ENCODE measurements around the gene TMTC4. TPM values are rescaled to one million over a fixed set of nuclear protein-coding genes. Genes with fewer than 3 reads are reported as not detected.
"Not testable (repeated sequence)": the region's sequence is repeated elsewhere in the genome, so short reads cannot be mapped to it uniquely, and the experiment has no call there.

TMTC4 gene, protein sequence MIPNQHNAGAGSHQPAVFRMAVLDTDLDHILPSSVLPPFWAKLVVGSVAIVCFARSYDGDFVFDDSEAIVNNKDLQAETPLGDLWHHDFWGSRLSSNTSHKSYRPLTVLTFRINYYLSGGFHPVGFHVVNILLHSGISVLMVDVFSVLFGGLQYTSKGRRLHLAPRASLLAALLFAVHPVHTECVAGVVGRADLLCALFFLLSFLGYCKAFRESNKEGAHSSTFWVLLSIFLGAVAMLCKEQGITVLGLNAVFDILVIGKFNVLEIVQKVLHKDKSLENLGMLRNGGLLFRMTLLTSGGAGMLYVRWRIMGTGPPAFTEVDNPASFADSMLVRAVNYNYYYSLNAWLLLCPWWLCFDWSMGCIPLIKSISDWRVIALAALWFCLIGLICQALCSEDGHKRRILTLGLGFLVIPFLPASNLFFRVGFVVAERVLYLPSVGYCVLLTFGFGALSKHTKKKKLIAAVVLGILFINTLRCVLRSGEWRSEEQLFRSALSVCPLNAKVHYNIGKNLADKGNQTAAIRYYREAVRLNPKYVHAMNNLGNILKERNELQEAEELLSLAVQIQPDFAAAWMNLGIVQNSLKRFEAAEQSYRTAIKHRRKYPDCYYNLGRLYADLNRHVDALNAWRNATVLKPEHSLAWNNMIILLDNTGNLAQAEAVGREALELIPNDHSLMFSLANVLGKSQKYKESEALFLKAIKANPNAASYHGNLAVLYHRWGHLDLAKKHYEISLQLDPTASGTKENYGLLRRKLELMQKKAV
- total RNA-seq (2014; rRNA removed; shearing (Covaris generic)) = 23.3 and 31.1 TPM in 2 replicates

GRCh38 chr13:100674572-100674871 is at the start of gene TMTC4:
Gene TMTC4, minus strand, starts transcription at chr13:100674795. Its CDS starts 4,433 bp downstream, at chr13:100670362.
- no peak for DNase-seq (ENCODE audit: low spot score)

GRCh38 chr13:100722517-100722916 is 47.9 kb upstream of the TMTC4 start:
- DNase-seq (ENCODE audit: low spot score) = no peak

DNA sequence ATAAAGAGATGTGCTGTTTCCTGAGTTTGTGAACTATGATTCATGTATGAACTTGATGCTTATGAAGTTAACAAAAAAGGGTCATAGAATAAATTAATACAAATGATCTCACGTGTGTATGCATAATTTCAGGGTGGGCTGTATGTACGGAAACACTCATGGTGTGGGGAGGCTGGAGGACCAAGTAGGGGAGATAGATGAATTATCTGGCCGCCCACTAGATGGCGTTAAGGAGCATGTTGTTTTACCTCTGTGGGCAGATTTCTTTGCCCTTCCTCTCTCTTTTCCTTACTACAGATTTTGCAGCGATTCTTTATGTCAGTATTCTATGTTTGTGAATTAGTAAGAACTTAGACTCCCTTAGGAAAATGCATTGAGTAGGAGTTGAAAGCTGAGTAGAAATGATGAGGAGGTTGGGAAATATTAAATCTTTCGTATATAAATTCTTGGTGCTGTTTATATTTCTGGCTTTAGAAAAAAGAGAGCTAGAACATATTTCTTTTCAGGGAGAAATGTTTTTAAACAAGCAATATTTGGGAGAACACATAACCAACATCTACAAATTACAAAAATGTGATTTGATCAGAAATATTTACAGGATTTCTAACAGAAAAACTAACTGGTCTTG is 47.4 kb upstream of the TMTC4 start:
- peak; percentile 77 for DNase-seq (ENCODE audit: low spot score)

DNA sequence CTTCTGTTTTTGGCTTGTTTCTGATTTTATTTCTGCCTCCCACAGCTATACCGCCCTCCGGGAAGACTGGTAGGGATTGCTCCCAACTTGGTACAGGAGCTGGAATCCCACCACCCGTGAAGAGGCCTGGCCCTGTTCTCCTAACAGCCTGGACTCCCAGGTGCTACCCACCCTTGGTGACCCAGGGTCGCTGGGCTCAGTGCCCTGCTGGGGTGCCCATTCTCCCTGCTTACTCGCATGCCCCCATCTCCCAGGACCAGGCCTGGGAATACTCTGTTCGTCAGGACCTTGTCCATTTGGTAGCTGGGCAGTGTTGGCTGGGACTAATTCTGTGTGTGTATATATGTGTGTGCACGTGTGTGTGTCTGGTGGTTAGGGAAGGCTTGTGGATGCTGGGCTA is 41.0 kb upstream of the TMTC4 start:
- no peak for DNase-seq (ENCODE audit: low spot score)

- DNase-seq (ENCODE audit: low spot score) = no peak
These were observed 39.9 kb upstream of the TMTC4 start for GRCh38 chr13:100714478-100714877.

DNA sequence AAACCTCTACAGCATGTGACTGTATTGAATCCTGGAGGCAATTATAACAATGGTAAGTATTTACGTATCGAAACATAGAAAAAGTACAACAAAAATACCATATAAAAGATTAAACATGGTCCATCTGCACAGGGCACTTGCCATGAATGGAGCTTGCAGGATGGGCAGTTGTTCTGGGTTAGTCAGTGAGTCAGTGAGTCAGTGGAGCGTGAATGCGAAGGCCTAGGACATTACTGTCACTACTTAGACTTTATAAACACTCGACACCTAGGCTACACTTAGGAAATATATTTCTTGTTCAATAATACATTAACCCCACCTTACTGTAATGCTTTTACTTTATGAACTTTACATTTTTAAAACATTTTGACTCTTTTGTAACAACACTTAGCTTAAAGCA is 35.6 kb upstream of the TMTC4 start:
- DNase-seq (ENCODE audit: low spot score) = no peak

- no peak for DNase-seq (ENCODE audit: low spot score)
These were observed 33.5 kb upstream of the TMTC4 start for GRCh38 chr13:100707818-100708740.

DNA sequence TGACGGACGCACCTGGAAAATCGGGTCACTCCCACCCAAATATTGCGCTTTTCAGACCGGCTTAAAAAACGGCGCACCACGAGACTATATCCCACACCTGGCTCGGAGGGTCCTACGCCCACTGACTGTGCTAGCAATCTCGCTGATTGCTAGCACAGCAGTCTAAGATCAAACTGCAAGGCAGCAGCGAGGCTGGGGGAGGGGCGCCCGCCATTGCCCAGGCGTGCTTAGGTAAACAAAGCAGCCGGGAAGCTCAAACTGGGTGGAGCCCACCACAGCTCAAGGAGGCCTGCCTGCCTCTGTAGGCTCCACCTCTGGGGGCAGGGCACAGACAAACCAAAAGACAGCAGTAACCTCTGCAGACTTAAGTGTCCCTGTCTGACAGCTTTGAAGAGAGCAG is 23.7 kb upstream of the TMTC4 start:
- DNase-seq (ENCODE audit: low spot score) = not testable (repeated sequence)

- no peak for DNase-seq (ENCODE audit: low spot score)
These were observed 20.8 kb upstream of the TMTC4 start for GRCh38 chr13:100695509-100695773.

DNA sequence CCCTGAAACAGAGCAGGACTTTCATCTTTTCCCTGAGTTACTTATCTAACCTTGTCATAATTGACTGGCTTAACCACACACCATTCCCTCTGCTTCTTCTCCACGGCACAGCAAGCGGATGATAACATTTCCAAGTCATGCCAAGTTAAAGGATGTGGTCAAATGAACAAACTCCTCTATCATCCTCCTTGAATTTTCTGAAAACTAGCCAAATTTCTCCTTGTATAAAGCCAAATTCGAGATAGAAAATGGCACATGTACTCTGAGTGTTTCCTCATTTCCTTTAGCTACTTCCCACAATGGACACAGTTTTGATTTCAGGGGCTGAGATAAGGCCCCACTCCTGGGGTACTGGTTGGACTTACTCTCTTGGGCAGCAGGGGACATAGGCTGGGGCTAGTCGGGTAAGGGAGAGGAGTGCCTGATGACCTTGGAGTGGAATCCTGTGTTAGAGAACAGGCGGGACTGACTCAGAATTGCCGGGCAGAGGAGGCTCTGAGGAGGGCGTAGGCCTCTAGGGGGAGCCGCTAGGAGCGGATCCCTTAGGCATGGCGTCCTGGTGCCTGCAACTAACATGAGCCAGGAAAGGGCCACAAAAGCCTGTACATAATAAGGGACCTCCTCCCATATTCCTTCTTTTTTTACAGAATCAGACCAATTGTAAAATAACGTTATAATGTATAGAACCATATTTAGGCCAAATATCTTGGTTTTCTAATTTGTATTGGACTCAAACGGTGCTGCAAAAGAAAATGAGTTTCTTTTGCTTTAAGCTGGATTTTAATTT is 20.3 kb upstream of the TMTC4 start:
- DNase-seq (ENCODE audit: low spot score) = peak; percentile 71

- no peak for DNase-seq (ENCODE audit: low spot score)
These were observed 14.6 kb upstream of the TMTC4 start for GRCh38 chr13:100689191-100689590.

GRCh38 chr13:100680131-100680530 is 5.5 kb upstream of the TMTC4 start:
- DNase-seq (ENCODE audit: low spot score) = no peak

- DNase-seq (ENCODE audit: low spot score) = not testable (repeated sequence)
These were observed 2.5 kb upstream of the TMTC4 start for GRCh38 chr13:100677128-100677527.

DNA sequence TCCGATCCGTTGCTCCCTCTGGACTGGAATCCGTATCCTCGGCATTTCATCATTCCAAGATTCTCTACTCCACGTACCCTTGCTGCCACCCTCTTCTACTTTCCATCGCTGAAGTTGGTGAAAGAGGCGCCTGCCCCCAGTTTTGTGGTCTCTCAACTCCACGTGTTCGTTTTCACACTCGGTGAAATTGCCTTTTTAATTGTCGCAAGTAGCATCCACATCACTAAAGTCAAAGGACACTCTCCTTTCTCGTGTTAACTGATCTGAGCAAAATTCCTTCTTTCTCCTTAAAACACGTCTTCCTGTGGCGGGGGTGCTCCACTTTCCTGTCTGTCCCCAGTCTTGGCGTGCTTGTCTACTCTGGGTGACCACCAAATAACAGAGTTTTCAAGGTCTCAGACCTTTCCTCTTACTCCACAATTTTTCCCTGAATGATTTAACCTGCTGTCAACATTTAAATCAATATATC is 1.1 kb upstream of the TMTC4 start:
- DNase-seq (ENCODE audit: low spot score) = no peak

- DNase-seq (ENCODE audit: low spot score) = peak; percentile 99
These were observed 471 bp upstream of the TMTC4 start for GRCh38 chr13:100674872-100675660.

- DNase-seq (ENCODE audit: low spot score) = peak; percentile 79
These were observed 653 bp downstream of the TMTC4 start for GRCh38 chr13:100673713-100674571.

- no peak for DNase-seq (ENCODE audit: low spot score)
These were observed 1.3 kb downstream of the TMTC4 start for GRCh38 chr13:100673376-100673712.

- no peak for DNase-seq (ENCODE audit: low spot score)
These were observed 3.0 kb downstream of the TMTC4 start for GRCh38 chr13:100671389-100672182.

All from HT-29 (cell line).